HCEC 1CT (cell line): ENCODE data around the gene EXOC6B.

ENCODE experiments used
- DNase-seq: peaks from one replicate; pipeline ENCODE4 v3.0.0-alpha.2; 2017

EXOC6B gene

DNA sequence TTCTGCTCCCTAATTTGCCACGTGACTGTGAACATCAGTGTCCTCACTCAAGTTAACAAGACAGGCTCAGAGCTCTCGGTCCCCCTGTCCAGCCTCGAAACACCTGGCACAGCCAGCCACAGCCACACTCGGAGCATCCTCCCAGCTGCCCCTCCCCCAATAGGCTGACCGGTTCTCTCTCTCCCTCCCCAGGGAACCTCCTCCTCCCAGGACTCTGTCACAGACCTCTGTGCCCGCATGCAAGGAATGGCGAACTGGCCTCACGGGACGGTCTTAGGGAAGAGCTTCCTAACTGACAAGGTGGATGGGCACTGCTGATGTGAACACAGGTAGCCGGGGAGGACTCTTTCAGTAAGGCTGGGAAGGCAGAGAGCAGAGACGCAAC is 697.0 kb downstream of the EXOC6B start:
- DNase-seq, result no peak

GRCh38 chr2:72128059-72128842 is 697.6 kb downstream of the EXOC6B start:
- DNase-seq, result no peak

DNA sequence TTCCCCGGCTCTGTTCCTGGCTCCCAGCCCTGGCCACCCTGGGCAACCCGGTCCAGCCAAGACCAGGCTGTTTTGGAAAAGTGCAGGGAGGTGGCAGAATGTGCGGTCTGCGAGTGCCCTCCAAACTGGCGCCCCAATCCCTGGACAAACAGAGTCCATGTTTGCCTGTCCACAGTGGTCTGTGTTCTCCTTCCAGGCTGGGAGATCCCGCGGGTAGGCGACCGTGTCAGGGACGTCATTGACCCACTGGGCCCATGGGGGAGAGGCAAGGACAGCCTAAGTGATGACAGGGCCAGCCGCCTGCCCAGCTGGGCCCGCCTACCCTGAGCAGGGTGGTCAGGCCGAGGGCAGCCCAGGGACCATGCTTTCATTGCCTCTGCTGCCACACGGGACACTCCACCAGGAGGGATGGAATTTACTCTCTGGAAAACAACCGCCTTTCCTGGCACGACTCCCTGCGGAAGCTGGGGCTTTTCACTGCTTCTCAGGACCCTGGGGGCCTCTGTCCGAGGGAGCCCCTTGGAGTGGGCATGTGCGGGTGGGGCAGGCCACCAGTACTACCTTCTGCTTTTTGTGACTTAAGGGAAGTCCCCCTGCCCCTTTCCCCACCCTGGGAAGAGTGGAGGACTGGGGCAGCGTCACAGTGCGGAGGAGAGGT is 698.3 kb downstream of the EXOC6B start:
- DNase-seq, result no peak

GRCh38 chr2:72126186-72127100 is 699.4 kb downstream of the EXOC6B start:
- no peak for DNase-seq
